Measurements from ENCODE around the gene NPHP4. TPM values are rescaled to one million over a fixed set of nuclear protein-coding genes. Genes with fewer than 3 reads are reported as not detected.

The NPHP4 gene
- total RNA-seq, 1 experiment from 2014 or later, result 20.0 TPM

DNA sequence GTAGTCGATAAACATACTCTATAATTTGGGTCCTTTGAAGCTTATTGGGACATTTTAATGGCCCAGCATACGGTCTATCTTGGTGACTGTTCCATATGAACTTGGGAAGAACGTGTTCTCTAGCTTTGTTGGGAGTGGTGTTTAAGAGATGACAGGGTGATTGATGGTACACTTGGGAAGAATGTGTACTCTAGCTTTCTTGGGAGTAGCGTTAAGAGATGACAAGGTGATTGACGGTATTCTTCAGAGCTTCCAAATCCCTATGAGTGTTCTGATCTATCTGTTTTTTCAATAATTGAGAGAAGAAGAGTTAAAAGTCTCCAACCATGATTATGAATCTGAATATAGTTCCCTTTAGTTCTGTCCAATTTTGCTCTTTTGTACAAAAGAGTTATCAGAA, 9.4 kb downstream of the NPHP4 start:
- ChIA-PET RAD21 (ENCODE audit: low non-redundant PET in 1 of 2, low total read pairs in 2 of 2, uncharacterized antibody in 2 of 2, unreplicated experiment in 2 of 2) (interaction anchor here in 1 of 2 experiments (0.5 kb wide), 1 partner anchor 10 kb away, joined by 3 read pairs; the partner anchor contains the start of gene NPHP4), CTCF (no interaction called here), POLR2A (interaction anchor here (1.2 kb wide), 1 partner anchor 10 kb away, joined by 4 read pairs; no protein-coding TSS in a partner anchor)
- H2AFZ ChIP-seq (ENCODE audit: low read depth, low read length, poor library complexity, severe bottlenecking), result no peak overlapping the region
- H3K4me2 ChIP-seq (ENCODE audit: low read length), result peak overlapping the region; percentile 37
- H3K27me3 ChIP-seq (ENCODE audit: insufficient read depth, low read length), result no peaks in the 10 kb centered on the region
- ATAC-seq, result no peak
- H3K9me2 ChIP-seq (ENCODE audit: insufficient read depth), result no peaks in the 10 kb centered on the region
- H3K9ac ChIP-seq (ENCODE audit: low read length), result no peak overlapping the region
- no peaks in the 10 kb centered on the region; the same call in 1 of the 2 replicates for H3K79me2 ChIP-seq (ENCODE audit: insufficient read depth, low read length)
- H3K36me3 ChIP-seq (ENCODE audit: control insufficient read depth in 1 of 2, insufficient read depth in 2 of 2, low read length in 2 of 2), result peaks cover 0 to 4% of the 10 kb centered on the region in 2 experiments; a peak in 1 of 4 replicates
- BruUV-seq (replicated peaks), result no TSS peak
- peaks cover 9 to 39% of the 10 kb centered on the region in 2 experiments for H3K4me1 ChIP-seq (ENCODE audit: control insufficient read depth in 1 of 2, insufficient read depth in 2 of 2, low read length in 2 of 2)
- no peaks in the 10 kb centered on the region for H3K9me3 ChIP-seq (ENCODE audit: control insufficient read depth in 1 of 2, insufficient read depth in 1 of 2, low read depth in 1 of 2, low read length in 2 of 2)
- no peaks in the 10 kb centered on the region for H4K20me1 ChIP-seq (ENCODE audit: insufficient read depth)
- no peak for DNase-seq (ENCODE audit: low read depth, low spot score)
- no peak overlapping the region for H3K4me3 ChIP-seq (replicated peaks in 1 of 2; ENCODE audit: low read depth in 1 of 2, low read length in 2 of 2)
- intact Hi-C loops (cut with micrococcal nuclease), result no loop called here
- no peak overlapping the region for H3K27ac ChIP-seq (ENCODE audit: low read depth, low read length)
- TF ChIP-seq TCF7L2 (IDR thresholded peaks at IDR 0.05; ENCODE audit: borderline replicate concordance, extremely low read depth, insufficient read depth, insufficient read length), result no peak
- TF ChIP-seq JUND (IDR thresholded peaks at IDR 0.05), result no peak
- no peak for TF ChIP-seq RAD21 (IDR thresholded peaks at IDR 0.05; ENCODE audit: low read depth)
- no peak for TF ChIP-seq FOSL1 (IDR thresholded peaks at IDR 0.05; ENCODE audit: low read depth)
- TF ChIP-seq ZBTB33 (IDR thresholded peaks at IDR 0.05; ENCODE audit: extremely low read depth, insufficient replicate concordance, low read length), result no peak

GRCh38 chr1:5982276-5982675, 9.9 kb downstream of the NPHP4 start:
- peaks cover 2 to 4% of the 10 kb centered on the region in 2 experiments; a peak in 2 of 4 replicates for H3K36me3 ChIP-seq (ENCODE audit: control insufficient read depth in 1 of 2, insufficient read depth in 2 of 2, low read length in 2 of 2)
- no peak overlapping the region for H2AFZ ChIP-seq (ENCODE audit: low read depth, low read length, poor library complexity, severe bottlenecking)
- no peaks in the 10 kb centered on the region for H3K9me2 ChIP-seq (ENCODE audit: insufficient read depth)
- no peaks in the 10 kb centered on the region for H3K27me3 ChIP-seq (ENCODE audit: insufficient read depth, low read length)
- H3K4me3 ChIP-seq (replicated peaks in 1 of 2; ENCODE audit: low read depth in 1 of 2, low read length in 2 of 2), result no peak overlapping the region
- intact Hi-C loops (cut with micrococcal nuclease), result no loop called here
- no peak overlapping the region for H3K27ac ChIP-seq (ENCODE audit: low read depth, low read length)
- ATAC-seq, result no peak
- no peak overlapping the region for H3K4me2 ChIP-seq (ENCODE audit: low read length)
- no TSS peak for BruUV-seq (replicated peaks)
- H3K79me2 ChIP-seq (ENCODE audit: insufficient read depth, low read length), result no peaks in the 10 kb centered on the region; the same call in 1 of the 2 replicates
- RAD21 ChIA-PET (ENCODE audit: low non-redundant PET in 1 of 2, low total read pairs in 2 of 2, uncharacterized antibody in 2 of 2, unreplicated experiment in 2 of 2), result no interaction called here
- H3K4me1 ChIP-seq (ENCODE audit: control insufficient read depth in 1 of 2, insufficient read depth in 2 of 2, low read length in 2 of 2), result peaks cover 9 to 45% of the 10 kb centered on the region in 2 experiments
- DNase-seq (ENCODE audit: low read depth, low spot score), result no peak
- H3K9ac ChIP-seq (ENCODE audit: low read length), result no peak overlapping the region
- POLR2A ChIA-PET, result interaction anchor here (1.2 kb wide), 1 partner anchor 10 kb away, joined by 4 read pairs; no protein-coding TSS in a partner anchor
- H3K9me3 ChIP-seq (ENCODE audit: control insufficient read depth in 1 of 2, insufficient read depth in 1 of 2, low read depth in 1 of 2, low read length in 2 of 2), result no peaks in the 10 kb centered on the region; a peak in 1 of 4 replicates
- H4K20me1 ChIP-seq (ENCODE audit: insufficient read depth), result no peaks in the 10 kb centered on the region
- CTCF ChIA-PET, result no interaction called here
- TF ChIP-seq ZNF274 (IDR thresholded peaks at IDR 0.05; ENCODE audit: low read depth, low read length) (no peak), SIN3A (IDR thresholded peaks at IDR 0.05; ENCODE audit: low read depth) (no peak), ATF3 (IDR thresholded peaks at IDR 0.05) (no peak), CBX3 (IDR thresholded peaks at IDR 0.05; ENCODE audit: low read depth) (no peak), SP1 (IDR thresholded peaks at IDR 0.05; ENCODE audit: low read depth) (no peak), RAD21 (IDR thresholded peaks at IDR 0.05; ENCODE audit: low read depth) (no peak), JUND (IDR thresholded peaks at IDR 0.05) (no peak), EGR1 (IDR thresholded peaks at IDR 0.05; ENCODE audit: low read depth) (no peak), SRF (IDR thresholded peaks at IDR 0.05; ENCODE audit: low read depth) (no peak), ZBTB33 (IDR thresholded peaks at IDR 0.05; ENCODE audit: extremely low read depth, insufficient replicate concordance, low read length) (no peak), EZH2 (IDR thresholded peaks at IDR 0.05) (no peak)
- TF ChIP-seq, protein P1, sequence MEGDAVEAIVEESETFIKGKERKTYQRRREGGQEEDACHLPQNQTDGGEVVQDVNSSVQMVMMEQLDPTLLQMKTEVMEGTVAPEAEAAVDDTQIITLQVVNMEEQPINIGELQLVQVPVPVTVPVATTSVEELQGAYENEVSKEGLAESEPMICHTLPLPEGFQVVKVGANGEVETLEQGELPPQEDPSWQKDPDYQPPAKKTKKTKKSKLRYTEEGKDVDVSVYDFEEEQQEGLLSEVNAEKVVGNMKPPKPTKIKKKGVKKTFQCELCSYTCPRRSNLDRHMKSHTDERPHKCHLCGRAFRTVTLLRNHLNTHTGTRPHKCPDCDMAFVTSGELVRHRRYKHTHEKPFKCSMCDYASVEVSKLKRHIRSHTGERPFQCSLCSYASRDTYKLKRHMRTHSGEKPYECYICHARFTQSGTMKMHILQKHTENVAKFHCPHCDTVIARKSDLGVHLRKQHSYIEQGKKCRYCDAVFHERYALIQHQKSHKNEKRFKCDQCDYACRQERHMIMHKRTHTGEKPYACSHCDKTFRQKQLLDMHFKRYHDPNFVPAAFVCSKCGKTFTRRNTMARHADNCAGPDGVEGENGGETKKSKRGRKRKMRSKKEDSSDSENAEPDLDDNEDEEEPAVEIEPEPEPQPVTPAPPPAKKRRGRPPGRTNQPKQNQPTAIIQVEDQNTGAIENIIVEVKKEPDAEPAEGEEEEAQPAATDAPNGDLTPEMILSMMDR (IDR thresholded peaks at IDR 0.05 in 2 of 3, conservative IDR thresholded peaks at IDR 0.05 in 1 of 3; ENCODE audit: borderline replicate concordance in 1 of 3, insufficient read depth in 1 of 3, low read depth in 2 of 3, low read length in 2 of 3), result no peak
